GM18873 (cell line): ENCODE measurements around the gene MAGI1.

Source experiments
- ATAC-seq: cut with Tn5 transposase; IDR thresholded peaks from one replicate; pipeline ENCODE4 v1.9.1; 2021; ENCODE audit warnings: mild to moderate bottlenecking, moderate library complexity, moderate number of reproducible peaks; ENCODE audit not compliant: unreplicated experiment, low FRiP score

MAGI1 gene

GRCh38 chr3:66017084-66017483 lies 21.6 kb downstream of the MAGI1 start:
- ATAC-seq = no peak

- no peak for ATAC-seq
These were observed 22.9 kb downstream of the MAGI1 start for GRCh38 chr3:66015841-66016240.

DNA sequence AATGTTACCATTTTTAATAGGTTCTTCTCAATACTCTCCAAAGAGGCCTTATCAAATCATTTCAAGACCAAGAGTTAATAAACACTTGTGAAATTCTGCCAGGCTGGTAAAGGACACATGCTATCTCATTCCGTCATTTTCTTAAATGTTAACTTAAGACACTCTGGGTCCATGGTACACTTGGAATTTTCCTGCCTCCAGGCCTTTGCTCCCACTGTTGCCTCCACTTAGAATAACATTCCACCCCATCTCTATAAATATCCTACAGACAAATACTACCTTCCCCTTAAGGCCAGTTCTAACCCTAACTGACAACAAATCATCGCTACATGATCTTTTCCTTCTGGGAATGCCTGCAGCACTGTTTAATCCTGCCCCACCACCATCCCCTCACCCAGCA lies 24.1 kb downstream of the MAGI1 start:
- ATAC-seq = no peak

DNA sequence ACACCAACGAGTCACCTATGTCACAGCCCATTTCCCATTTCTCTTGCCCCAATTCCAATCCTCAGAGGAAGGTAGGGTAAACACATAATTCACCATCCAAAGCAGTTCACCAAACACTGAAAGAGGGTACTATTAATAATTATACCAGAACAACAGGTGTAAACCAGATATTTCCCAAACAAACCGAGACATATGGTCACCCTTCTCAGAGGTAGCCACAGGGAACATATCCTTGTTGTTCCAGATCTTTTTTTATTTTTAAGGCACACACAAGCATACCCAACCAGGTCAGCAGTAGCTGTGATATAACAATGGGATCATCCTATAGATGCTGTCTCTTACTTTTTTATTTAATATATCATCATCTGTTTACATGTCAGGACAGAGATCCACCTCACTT lies 24.7 kb downstream of the MAGI1 start:
- no peak for ATAC-seq

DNA sequence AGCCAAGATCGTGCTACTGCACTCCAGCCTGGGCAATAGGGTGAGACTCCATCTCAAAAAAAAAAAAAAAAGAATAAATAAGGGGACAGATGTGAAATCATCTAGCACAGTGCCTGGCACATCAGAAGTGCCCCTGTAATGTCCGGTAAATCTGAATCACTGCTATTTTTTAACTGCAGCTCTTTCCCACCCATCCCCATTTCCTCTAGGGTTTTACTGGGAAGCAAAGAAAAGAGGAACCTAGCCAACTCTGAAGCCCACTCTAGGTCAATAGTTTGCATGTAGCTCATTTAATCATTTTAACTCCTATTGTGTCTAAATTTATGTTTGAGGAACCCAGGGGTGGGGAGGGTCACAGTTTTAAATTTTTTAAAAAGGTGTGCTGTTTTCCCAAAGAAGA lies 26.0 kb downstream of the MAGI1 start:
- no peak for ATAC-seq

- ATAC-seq = no peak
These were observed 27.7 kb downstream of the MAGI1 start for GRCh38 chr3:66010739-66011655.

DNA sequence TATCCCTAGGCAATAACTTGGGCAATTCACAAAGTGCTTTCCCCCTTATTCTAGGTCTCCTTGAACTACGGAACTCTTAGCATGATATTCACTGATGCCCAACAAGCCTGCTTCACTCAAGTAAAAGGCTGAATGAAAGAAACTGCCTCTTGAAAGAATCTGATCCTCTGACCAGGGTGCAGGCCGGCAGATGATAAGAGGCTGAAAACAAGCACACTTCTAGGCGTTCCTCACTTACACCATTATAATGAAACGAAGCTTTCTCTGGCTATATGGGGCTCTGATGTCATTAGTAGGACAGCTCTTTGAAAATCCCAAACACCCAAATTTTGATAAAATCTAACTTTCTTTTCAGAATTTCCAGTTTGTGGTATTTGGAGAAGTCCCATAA lies 28.4 kb downstream of the MAGI1 start:
- ATAC-seq = no peak

GRCh38 chr3:66004244-66004643 lies 34.5 kb downstream of the MAGI1 start:
- no peak for ATAC-seq

- ATAC-seq = no peak
These were observed 37.1 kb downstream of the MAGI1 start for GRCh38 chr3:66001626-66002025.

DNA sequence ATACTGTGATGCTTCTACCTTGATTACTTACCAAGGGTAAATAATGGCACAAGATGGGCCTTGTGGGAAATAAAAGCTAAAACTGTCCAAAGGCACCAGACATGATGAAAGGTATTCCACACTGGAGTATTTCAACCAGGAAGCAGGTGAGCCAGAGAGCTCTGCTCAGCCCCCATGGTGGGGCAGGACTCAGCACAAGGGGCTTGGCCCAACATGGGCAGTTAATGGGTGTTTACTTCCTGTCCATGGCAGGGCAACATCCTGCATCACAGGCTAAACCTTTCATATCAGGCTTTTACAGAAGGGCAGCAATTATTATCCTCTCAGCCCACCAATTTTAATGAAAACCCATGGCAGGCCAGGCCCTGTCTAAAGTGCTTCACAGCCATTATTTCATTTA lies 38.2 kb downstream of the MAGI1 start:
- ATAC-seq = no peak

GRCh38 chr3:65999606-66000005 lies 39.1 kb downstream of the MAGI1 start:
- ATAC-seq = no peak

GRCh38 chr3:65996589-65996988 lies 42.1 kb downstream of the MAGI1 start:
- ATAC-seq = no peak

- no peak for ATAC-seq
These were observed 43.2 kb downstream of the MAGI1 start for GRCh38 chr3:65995515-65995914.

DNA sequence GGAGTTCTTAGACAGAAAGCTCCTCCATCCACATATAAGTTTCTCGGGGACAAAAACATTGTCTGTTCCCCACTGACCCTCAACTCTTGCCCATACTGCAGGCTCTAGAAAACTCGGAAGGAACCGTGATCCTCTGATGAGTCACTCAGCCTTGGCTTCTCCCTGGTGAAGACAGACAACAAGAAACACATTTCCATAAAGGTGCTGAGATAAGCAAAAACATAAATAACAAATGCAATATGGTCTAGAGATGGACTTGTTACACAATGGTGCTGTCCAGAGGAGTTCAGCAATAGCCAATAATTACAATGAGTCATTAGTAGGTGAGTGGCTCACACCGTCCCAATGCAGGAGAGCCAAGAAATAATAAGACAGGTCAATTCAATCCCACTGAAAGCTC lies 43.7 kb downstream of the MAGI1 start:
- no peak for ATAC-seq

- no peak for ATAC-seq
These were observed 45.4 kb downstream of the MAGI1 start for GRCh38 chr3:65993134-65993900.

DNA sequence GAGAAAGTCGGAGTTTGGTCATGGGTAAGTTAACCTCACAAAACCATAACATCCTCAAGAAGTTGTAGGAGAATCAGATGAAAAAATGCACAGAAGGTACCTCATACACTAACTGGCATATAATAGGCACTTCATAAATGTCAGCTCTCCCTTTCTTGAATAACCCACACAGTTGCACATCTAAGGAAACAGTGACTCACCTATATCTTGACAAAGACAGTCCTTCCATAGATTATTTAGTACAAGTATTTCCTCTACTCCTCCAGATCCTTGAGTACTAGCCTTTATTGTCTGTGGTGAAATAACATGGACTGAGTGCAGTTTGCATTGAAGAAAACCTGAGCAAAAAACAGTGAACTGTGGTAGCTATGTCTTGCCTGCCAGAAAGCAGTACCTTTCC lies 46.6 kb downstream of the MAGI1 start:
- ATAC-seq = no peak

DNA sequence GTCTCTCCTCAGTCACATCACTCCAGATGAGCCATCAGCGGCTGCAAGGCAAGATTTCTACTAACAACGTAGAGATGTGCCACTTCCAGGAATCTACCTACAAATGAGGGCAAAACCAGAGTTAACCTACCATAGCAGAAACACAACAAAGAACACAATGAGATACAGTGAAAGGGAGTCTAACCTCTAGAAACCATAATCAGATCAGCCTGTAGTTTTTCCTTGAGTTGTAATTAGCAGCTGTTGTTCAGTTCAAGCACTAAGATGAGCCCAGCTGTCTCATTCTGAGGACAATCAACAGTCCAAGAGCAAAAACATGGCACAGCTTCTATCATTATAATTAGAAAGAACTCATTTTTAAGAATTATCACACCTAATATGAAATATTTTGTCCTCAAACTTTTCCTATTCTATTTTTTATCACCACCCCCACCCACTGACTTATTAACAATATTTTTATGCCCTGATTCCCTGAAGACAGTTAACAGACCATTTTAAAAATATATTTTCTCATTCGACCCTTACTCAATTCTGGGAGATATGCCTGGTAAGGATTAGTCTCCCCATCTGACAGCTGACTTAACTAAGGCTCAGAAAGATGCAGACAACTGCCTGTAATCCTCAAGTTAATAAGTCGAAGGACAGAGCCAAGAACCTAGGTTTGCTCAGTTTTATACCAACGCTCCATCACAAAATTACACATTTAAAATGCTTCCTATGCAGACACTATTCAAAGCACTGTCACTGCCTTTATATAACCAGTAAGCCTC lies 50.1 kb downstream of the MAGI1 start:
- no peak for ATAC-seq

GRCh38 chr3:65986285-65986684 lies 52.4 kb downstream of the MAGI1 start:
- ATAC-seq = no peak

DNA sequence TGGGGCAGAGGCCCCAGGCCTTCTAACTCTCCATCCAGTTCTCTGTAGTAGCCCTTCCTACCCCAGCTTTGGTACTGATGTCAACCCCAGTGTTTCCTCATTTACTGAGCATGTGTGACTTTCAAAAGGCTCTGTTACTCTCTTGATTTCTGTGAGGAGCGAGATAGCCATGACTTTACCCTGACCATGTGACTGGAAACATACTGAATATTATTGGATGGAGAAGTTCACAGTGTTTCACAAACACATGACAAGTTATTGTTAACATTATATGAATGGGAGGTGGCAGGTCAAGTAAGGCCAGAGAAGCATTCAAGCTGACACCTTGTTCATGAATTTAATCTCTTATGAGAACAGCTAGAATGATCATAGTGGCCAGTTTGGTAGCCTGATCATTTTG lies 53.7 kb downstream of the MAGI1 start:
- ATAC-seq = no peak

GRCh38 chr3:65983100-65983499 lies 55.6 kb downstream of the MAGI1 start:
- no peak for ATAC-seq

- no peak for ATAC-seq
These were observed 59.0 kb downstream of the MAGI1 start for GRCh38 chr3:65979731-65980130.
